OCI-LY7 (cell line): Measurements from ENCODE around the gene PITPNC1. TPM values are rescaled to one million over a fixed set of nuclear protein-coding genes. Genes with fewer than 3 reads are reported as not detected.

Experiments used
- BruUV-seq: library from RNA; stranded (reverse); fragments of 400-500 nt; replicated peaks from 2 replicates; lab custom pipeline; 2021; lab: Mats Ljungman, UMichigan
- CTCF ChIA-PET: fragments of 300-600 bp; sonication (Branson Sonifier 250); formaldehyde crosslinking; loops from one replicate; lab custom pipeline; 2022; ENCODE audit warnings: antibody characterized with exemption; ENCODE audit not compliant: unreplicated experiment; lab: Charles Lee
- POLR2A ChIA-PET: fragments of 300-600 bp; sonication (Branson Sonifier 250); formaldehyde crosslinking; loops from one replicate; lab custom pipeline; 2022; ENCODE audit warnings: antibody characterized with exemption; lab: Charles Lee
- DNase-seq: peaks from one replicate; pipeline ENCODE4 v3.0.0-alpha.2; 2015; ENCODE audit warnings: low spot score
- H2AFZ ChIP-seq: fragments of 200-600 bp; sonication (generic), shearing (Covaris generic); 2 replicates; pipeline ENCODE4 v1.6.1; 2014; ENCODE audit warnings: mild to moderate bottlenecking, antibody characterized with exemption, low read length, moderate library complexity
- H3K27ac ChIP-seq: fragments of 200-600 bp; sonication (generic); 2 replicates; pipeline ENCODE4 v1.5.1; 2014; ENCODE audit warnings: mixed run types, low read depth, mild to moderate bottlenecking, moderate library complexity, low read length, inconsistent platforms; ENCODE audit not compliant: poor library complexity, severe bottlenecking
- H3K36me3 ChIP-seq: fragments of 200-600 bp; sonication (generic); 2 replicates; pipeline ENCODE4 v1.6.1; 2014; ENCODE audit warnings: mild to moderate bottlenecking, antibody characterized with exemption, low read length, moderate library complexity, mixed read lengths; ENCODE audit not compliant: insufficient read depth
- H3K4me1 ChIP-seq: fragments of 200-600 bp; sonication (generic); 2 replicates; pipeline ENCODE4 v1.5.1; 2014; ENCODE audit warnings: mild to moderate bottlenecking, low read length; ENCODE audit not compliant: insufficient read depth, poor library complexity, severe bottlenecking
- H3K4me2 ChIP-seq: fragments of 200-600 bp; sonication (generic); 2 replicates; pipeline ENCODE4 v1.6.1; 2014; ENCODE audit warnings: mild to moderate bottlenecking, low read length
- H3K4me3 ChIP-seq: fragments of 200-600 bp; sonication (generic); 2 replicates; pipeline ENCODE4 v1.5.1; 2014; ENCODE audit warnings: mild to moderate bottlenecking, low read depth, low read length; ENCODE audit not compliant: poor library complexity, severe bottlenecking
- H3K79me2 ChIP-seq: fragments of 200-600 bp; sonication (generic); 2 replicates; pipeline ENCODE4 v1.6.1; 2016; ENCODE audit warnings: low read depth, mild to moderate bottlenecking, low read length, moderate library complexity, mixed read lengths; ENCODE audit not compliant: insufficient read depth
- H3K9me2 ChIP-seq: fragments of 200-600 bp; sonication (generic); 2 replicates; pipeline ENCODE4 v1.6.1; 2016; ENCODE audit warnings: mild to moderate bottlenecking, low read length, mixed read lengths; ENCODE audit not compliant: insufficient read depth
- H3K9me3 ChIP-seq: fragments of 200-600 bp; sonication (generic); 2 replicates; pipeline ENCODE4 v1.6.1; 2014; ENCODE audit warnings: mild to moderate bottlenecking, mixed run types, low read length, mixed read lengths
- H4K20me1 ChIP-seq: fragments of 200-600 bp; sonication (generic); 2 replicates; pipeline ENCODE4 v1.6.1; 2014; ENCODE audit warnings: mild to moderate bottlenecking, antibody characterized with exemption, low read length, moderate library complexity, mixed read lengths; ENCODE audit not compliant: insufficient read depth
- CTCF ChIP-seq: fragments of 200-600 bp; sonication (generic); conservative IDR thresholded peaks from 2 replicates; pipeline ENCODE4 v1.5.1; 2014; ENCODE audit warnings: mild to moderate bottlenecking, antibody characterized with exemption, low read length, moderate library complexity, mixed read lengths
- EZH2phosphoT487 ChIP-seq: fragments of 200-600 bp; sonication (generic); IDR thresholded peaks from 2 replicates; pipeline ENCODE4 v1.6.1; 2018; ENCODE audit warnings: low read depth, borderline replicate concordance, mild to moderate bottlenecking, mixed run types, antibody characterized with exemption, low read length, moderate library complexity, mixed read lengths
- intact Hi-C: fragments of 100-400 bp; cut with micrococcal nuclease; formaldehyde crosslinking; loops from one replicate; pipeline ENCODE4 v1.10.0; 2022; ENCODE audit not compliant: unreplicated experiment
- total RNA-seq, 2 experiments: library from RNA; depleted of rRNA in 1 of 2; stranded (reverse); fragments of >200 nt in 1 of 2; shearing (Covaris generic) in 1 of 2; gene quantifications; 2 replicates each; pipeline ENCODE4 v1.2.3, GENCODE V29; 2014 to 2022

The PITPNC1 gene
- total RNA-seq, 2 experiments from 2014 or later, result 14.3 to 21.1 TPM

DNA sequence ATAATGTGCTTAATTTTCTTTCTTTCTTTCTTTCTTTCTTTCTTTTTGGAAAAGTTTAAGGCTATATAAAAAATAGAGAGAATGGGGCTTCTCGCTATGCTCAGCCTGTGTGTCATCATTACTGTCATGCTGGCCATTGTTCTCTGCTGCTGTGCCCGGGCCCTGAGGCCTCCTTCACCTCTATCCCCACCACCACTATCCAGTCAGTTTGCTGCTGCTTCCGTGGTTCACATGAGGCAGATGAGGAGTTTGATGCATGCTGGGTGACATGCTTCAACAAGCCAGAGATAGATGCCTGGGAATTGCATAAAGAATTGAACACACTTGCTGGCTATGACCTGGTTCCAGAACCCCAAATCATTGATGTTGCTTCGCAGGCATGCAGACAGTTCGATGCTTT lies 36.3 kb downstream of the PITPNC1 start:
- Histone ChIP-seq H3K4me3 (no peak overlapping the region), H3K4me1 (no peaks in the 10 kb centered on the region), H2AFZ (no peak overlapping the region), H3K79me2 (no peaks in the 10 kb centered on the region), H3K27ac (no peak overlapping the region), H3K9me2 (no peaks in the 10 kb centered on the region), H3K36me3 (no peaks in the 10 kb centered on the region), H3K9me3 (peaks cover 9% of the 10 kb centered on the region; the same call in 1 of the 2 replicates), H4K20me1 (no peaks in the 10 kb centered on the region), H3K4me2 (no peak overlapping the region)
- BruUV-seq, result no TSS peak
- CTCF ChIA-PET, result no interaction called here
- no peak for TF ChIP-seq CTCF
- no peak for TF ChIP-seq EZH2phosphoT487
- DNase-seq, result no peak
- POLR2A ChIA-PET, result interaction anchor here (0.6 kb wide), 1 partner anchor 331 kb away, joined by 4 read pairs; no protein-coding TSS in a partner anchor
- intact Hi-C loops, result no loop called here

GRCh38 chr17:67414130-67414529 lies 37.0 kb downstream of the PITPNC1 start:
- intact Hi-C loops, result no loop called here
- Histone ChIP-seq H3K36me3 (no peaks in the 10 kb centered on the region), H3K79me2 (no peaks in the 10 kb centered on the region), H3K4me2 (no peak overlapping the region), H3K27ac (no peak overlapping the region), H3K9me2 (no peaks in the 10 kb centered on the region), H3K4me1 (no peaks in the 10 kb centered on the region), H3K9me3 (peaks cover 9% of the 10 kb centered on the region; the same call in 1 of the 2 replicates), H2AFZ (no peak overlapping the region), H3K4me3 (no peak overlapping the region), H4K20me1 (no peaks in the 10 kb centered on the region)
- no TSS peak for BruUV-seq
- CTCF ChIA-PET, result no interaction called here
- DNase-seq, result no peak
- POLR2A ChIA-PET, result no interaction called here
- TF ChIP-seq CTCF (no peak), EZH2phosphoT487 (no peak)

DNA sequence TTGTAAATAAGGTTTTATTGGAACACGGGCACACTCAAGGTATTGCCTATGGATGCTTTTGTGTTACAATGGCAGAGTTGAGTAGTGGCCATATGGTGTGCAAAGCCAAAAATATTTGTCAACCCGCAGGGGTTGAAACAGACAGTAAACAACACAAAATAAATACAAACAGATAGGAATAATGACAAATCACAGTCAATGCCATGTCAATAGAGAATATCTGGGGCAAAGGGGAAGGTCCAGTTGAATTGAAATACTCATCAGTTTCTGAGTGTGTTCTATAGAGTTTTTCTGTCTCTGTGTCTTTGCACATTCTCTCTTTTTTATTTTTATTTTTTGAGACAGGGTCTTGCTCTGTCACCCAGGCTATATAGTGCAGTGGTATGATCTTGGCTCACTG lies 37.5 kb downstream of the PITPNC1 start:
- Histone ChIP-seq H3K27ac (no peak overlapping the region), H2AFZ (no peak overlapping the region), H4K20me1 (no peaks in the 10 kb centered on the region), H3K79me2 (no peaks in the 10 kb centered on the region), H3K4me2 (no peak overlapping the region), H3K4me3 (no peak overlapping the region), H3K9me2 (no peaks in the 10 kb centered on the region), H3K36me3 (no peaks in the 10 kb centered on the region), H3K9me3 (peaks cover 9% of the 10 kb centered on the region; the same call in 1 of the 2 replicates), H3K4me1 (no peaks in the 10 kb centered on the region)
- no peak for DNase-seq
- TF ChIP-seq CTCF (no peak), EZH2phosphoT487 (no peak)
- intact Hi-C loops, result no loop called here
- ChIA-PET CTCF (no interaction called here), POLR2A (no interaction called here)
- BruUV-seq, result no TSS peak
